Upper lobe of right lung (tissue), 1 donor: ENCODE results near the gene HEG1. TPM values are rescaled to one million over a fixed set of nuclear protein-coding genes. Genes with fewer than 3 reads are reported as not detected.

Experiments
- ATAC-seq: fragments of 200-7000 bp; cut with Tn5 transposase; one replicate; pipeline ENCODE4 v1.9.1; 2020; ENCODE audit warnings: mild to moderate bottlenecking, moderate library complexity
- DNase-seq: peaks from one replicate; pipeline ENCODE4 v3.0.0-alpha.2; 2020
- H3K27ac ChIP-seq: fragments of 200-600 bp; one replicate; pipeline ENCODE4 v1.8.0; 2022
- H3K27me3 ChIP-seq: fragments of 200-600 bp; one replicate; pipeline ENCODE4 v1.8.0; 2022; ENCODE audit warnings: mild to moderate bottlenecking
- H3K36me3 ChIP-seq: fragments of 200-600 bp; one replicate; pipeline ENCODE4 v1.8.0; 2022
- H3K4me1 ChIP-seq: fragments of 200-600 bp; one replicate; pipeline ENCODE4 v1.8.0; 2022
- H3K4me3 ChIP-seq: fragments of 200-600 bp; one replicate; pipeline ENCODE4 v1.8.0; 2022; ENCODE audit warnings: mild to moderate bottlenecking
- H3K9me3 ChIP-seq: fragments of 200-600 bp; one replicate; pipeline ENCODE4 v1.8.0; 2022
- CTCF ChIP-seq: fragments of 200-600 bp; IDR thresholded peaks from one replicate; pipeline ENCODE4 v1.8.0; 2022; ENCODE audit warnings: antibody characterized with exemption
- intact Hi-C: fragments of 100-400 bp; cut with DNase I; formaldehyde crosslinking; loops from one replicate; pipeline ENCODE4 v1.11.0; 2022
- total RNA-seq: library from RNA; stranded (reverse); fragmentation: NEBNext Ultra II Directional; extraction: Animal tissue kit (Norgen Biotek cat#: 25700); gene quantifications from one replicate; pipeline ENCODE4 v1.2.1, GENCODE V29; 2021
- donor health status: DM: no; HTN: yes; CAD: no; lungs with severe emphysema.

HEG1 gene
- total RNA-seq, 1 donor from 2014 or later = 234 TPM

GRCh38 chr3:124997303-124998246 lies 58.2 kb downstream of the HEG1 start:
- no peak for TF ChIP-seq CTCF
- Histone ChIP-seq H3K9me3 (no peaks in the 10 kb centered on the region), H3K27ac (no peak overlapping the region), H3K36me3 (peaks cover 81% of the 10 kb centered on the region), H3K27me3 (no peaks in the 10 kb centered on the region), H3K4me1 (peaks cover 26% of the 10 kb centered on the region), H3K4me3 (no peak overlapping the region)
- DNase-seq (no peak), ATAC-seq (no peak)
- intact Hi-C loops = loop anchor here (10.0 kb wide), 1 partner anchor 437 kb away; no protein-coding TSS in a partner anchor

- H3K4me1 ChIP-seq = peaks cover 26% of the 10 kb centered on the region
- ATAC-seq (peak; percentile 87), DNase-seq (no peak)
- no peaks in the 10 kb centered on the region for H3K27me3 ChIP-seq
- intact Hi-C loops = loop anchor here (10.0 kb wide), 1 partner anchor 439 kb away; no protein-coding TSS in a partner anchor
- H3K9me3 ChIP-seq = no peaks in the 10 kb centered on the region
- TF ChIP-seq CTCF = peak; percentile 67
- H3K27ac ChIP-seq = no peak overlapping the region
- peaks cover 79% of the 10 kb centered on the region for H3K36me3 ChIP-seq
- no peak overlapping the region for H3K4me3 ChIP-seq
These were observed 60.3 kb downstream of the HEG1 start for GRCh38 chr3:124995460-124995994.

- ATAC-seq (peak; percentile 52), DNase-seq (no peak)
- no peak overlapping the region for H3K27ac ChIP-seq
- H3K4me3 ChIP-seq = no peak overlapping the region
- no peaks in the 10 kb centered on the region for H3K27me3 ChIP-seq
- H3K9me3 ChIP-seq = no peaks in the 10 kb centered on the region
- H3K4me1 ChIP-seq = peaks cover 18% of the 10 kb centered on the region
- H3K36me3 ChIP-seq = peaks cover 84% of the 10 kb centered on the region
- intact Hi-C loops = loop anchor here (10.0 kb wide), 1 partner anchor 441 kb away; no protein-coding TSS in a partner anchor
- no peak for TF ChIP-seq CTCF
These were observed 62.3 kb downstream of the HEG1 start for GRCh38 chr3:124993466-124993865.

GRCh38 chr3:124992041-124992440 lies 63.8 kb downstream of the HEG1 start:
- intact Hi-C loops = loop anchor here (10.0 kb wide), 1 partner anchor 443 kb away; no protein-coding TSS in a partner anchor
- ATAC-seq (no peak), DNase-seq (no peak)
- no peak overlapping the region for H3K27ac ChIP-seq
- TF ChIP-seq CTCF = no peak
- H3K36me3 ChIP-seq = peaks cover 76% of the 10 kb centered on the region
- H3K27me3 ChIP-seq = no peaks in the 10 kb centered on the region
- no peaks in the 10 kb centered on the region for H3K9me3 ChIP-seq
- no peak overlapping the region for H3K4me3 ChIP-seq
- H3K4me1 ChIP-seq = peaks cover 14% of the 10 kb centered on the region

- intact Hi-C loops = no loop called here
- TF ChIP-seq CTCF = peak; percentile 41
- H3K9me3 ChIP-seq = no peaks in the 10 kb centered on the region
- peaks cover 31% of the 10 kb centered on the region for H3K4me1 ChIP-seq
- H3K27ac ChIP-seq = peak overlapping the region; percentile 77
- peak; percentile 34 for ATAC-seq
- no peaks in the 10 kb centered on the region for H3K27me3 ChIP-seq
- H3K4me3 ChIP-seq = no peak overlapping the region
- H3K36me3 ChIP-seq = peaks cover 39% of the 10 kb centered on the region
- DNase-seq = no peak
These were observed 69.3 kb downstream of the HEG1 start for GRCh38 chr3:124986192-124987143.
